B cell (primary cell): ENCODE measurements around the gene BCL2L15. TPM values are rescaled to one million over a fixed set of nuclear protein-coding genes. Genes with fewer than 3 reads are reported as not detected.
A peak's percentile ranks its signal among the peaks of the same experiment; 100 is the strongest.

Source experiments
- ATAC-seq: fragments of 200-7000 bp; cut with Tn5 transposase; one replicate; pipeline ENCODE4 v1.10.0; 2021; ENCODE audit warnings: low read depth, mild to moderate bottlenecking, moderate number of reproducible peaks, moderate library complexity
- CTCF ChIA-PET: fragments of 350-600 bp; sonication (Branson Sonifier 250); formaldehyde crosslinking; loops from one replicate; lab custom pipeline; 2021; ENCODE audit warnings: antibody characterized with exemption, inconsistent platforms; lab: Charles Lee
- POLR2A ChIA-PET: fragments of 350-600 bp; sonication (Branson Sonifier 250); formaldehyde crosslinking; loops from one replicate; lab custom pipeline; 2021; ENCODE audit warnings: antibody characterized with exemption; lab: Charles Lee
- DNase-seq: peaks from one replicate; pipeline ENCODE4 v3.0.0; 2013
- H2AFZ ChIP-seq: 2 replicates; pipeline ENCODE4 v1.6.1; 2012; ENCODE audit warnings: mild to moderate bottlenecking, low read depth, low read length; ENCODE audit not compliant: insufficient read depth, poor library complexity, severe bottlenecking
- H3K27ac ChIP-seq, 2 donors: 1 replicate in 1 of 2; 2 replicates in 1 of 2; pipeline ENCODE4 v1.5.1; 2012 to 2013; ENCODE audit warnings: low read length in 2 of 2, mild to moderate bottlenecking in 2 of 2, moderate library complexity in 1 of 2
- H3K27me3 ChIP-seq, 4 experiments: fragments of 200-600 bp in 1 of 4; sonication (generic) in 1 of 4; replicated peaks in 1 of 4; 1 replicate in 2 of 4; 2 replicates in 2 of 4; pipeline versions ENCODE4 v1.6.1 to v1.7.0; 2013 to 2016; ENCODE audit warnings: low read length in 3 of 4, mild to moderate bottlenecking in 2 of 4, mixed read lengths in 1 of 4, moderate library complexity in 1 of 4; ENCODE audit not compliant: insufficient read depth in 4 of 4, control insufficient read depth in 3 of 4; ENCODE audit errors: control extremely low read depth in 1 of 4
- H3K36me3 ChIP-seq, 2 experiments: replicated peaks in 1 of 2; 1 replicate in 1 of 2; 2 replicates in 1 of 2; pipeline versions ENCODE4 v1.6.1 to v1.7.1; 2013; ENCODE audit warnings: low read length in 1 of 2; ENCODE audit not compliant: insufficient read depth in 2 of 2, control insufficient read depth in 1 of 2; ENCODE audit errors: control extremely low read depth in 1 of 2, extremely low read depth in 1 of 2
- H3K4me1 ChIP-seq, 2 donors: fragments of 200-600 bp in 1 of 2; sonication (generic) in 1 of 2; 1 replicate in 1 of 2; 2 replicates in 1 of 2; pipeline versions ENCODE4 v1.5.1 to v1.6.1; 2013 to 2017; ENCODE audit warnings: low read length in 2 of 2; ENCODE audit not compliant: control insufficient read depth in 2 of 2, insufficient read depth in 2 of 2
- H3K4me2 ChIP-seq: replicated peaks from 2 replicates; pipeline ENCODE3; 2012; ENCODE audit warnings: mild to moderate bottlenecking, low read depth, low read length; ENCODE audit not compliant: poor library complexity, severe bottlenecking
- H3K4me3 ChIP-seq, 5 experiments: fragments of 200-600 bp in 1 of 5; sonication (generic) in 1 of 5; 1 replicate in 3 of 5; 2 replicates in 2 of 5; pipeline versions ENCODE4 v1.5.1 to v1.7.0; 2011 to 2016; ENCODE audit warnings: low read length in 4 of 5, mild to moderate bottlenecking in 4 of 5, low read depth in 2 of 5, control low read depth in 1 of 5, moderate library complexity in 1 of 5; ENCODE audit not compliant: insufficient read depth in 1 of 5; ENCODE audit errors: control extremely low read depth in 1 of 5, extremely low read depth in 1 of 5
- H3K79me2 ChIP-seq: fragments of 200-600 bp; sonication (generic); one replicate; pipeline ENCODE4 v1.6.0; 2016; ENCODE audit warnings: low read length; ENCODE audit not compliant: control insufficient read depth, insufficient read depth
- H3K9ac ChIP-seq: fragments of 200-600 bp; sonication (generic); 2 replicates; pipeline ENCODE4 v1.6.1; 2017; ENCODE audit warnings: mild to moderate bottlenecking, low read length, moderate library complexity
- H3K9me3 ChIP-seq, 3 donors: one replicate each; pipeline versions ENCODE4 v1.6.1 to v1.7.1; 2013; ENCODE audit warnings: low read length in 2 of 3; ENCODE audit not compliant: control insufficient read depth in 2 of 3, insufficient read depth in 1 of 3; ENCODE audit errors: control extremely low read depth in 1 of 3
- H4K20me1 ChIP-seq: 2 replicates; pipeline ENCODE4 v1.6.0; 2012; ENCODE audit warnings: mild to moderate bottlenecking, low read length; ENCODE audit not compliant: insufficient read depth, control insufficient read depth, poor library complexity, severe bottlenecking
- H3K27ac Mint-ChIP-seq: one replicate; pipeline ENCODE4 v1.8.0; 2021; ENCODE audit warnings: mixed read lengths
- H3K27me3 Mint-ChIP-seq: one replicate; pipeline ENCODE4 v1.8.0; 2021; ENCODE audit warnings: mixed read lengths
- H3K4me1 Mint-ChIP-seq: one replicate; pipeline ENCODE4 v1.8.0; 2021; ENCODE audit warnings: mixed read lengths
- H3K4me3 Mint-ChIP-seq: one replicate; pipeline ENCODE4 v1.8.0; 2021; ENCODE audit warnings: mixed read lengths
- H3K9me3 Mint-ChIP-seq: one replicate; pipeline ENCODE4 v1.8.0; 2022; ENCODE audit warnings: mixed read lengths; ENCODE audit not compliant: insufficient read depth
- CTCF ChIP-seq: fragments of 200-600 bp; IDR thresholded peaks from one replicate; pipeline ENCODE4 v1.8.0; 2022; ENCODE audit warnings: antibody characterized with exemption, mild to moderate bottlenecking
- EZH2 ChIP-seq: IDR thresholded peaks from 2 replicates; pipeline ENCODE4 v1.6.1; 2012; ENCODE audit warnings: borderline replicate concordance, low read depth, mild to moderate bottlenecking, moderate library complexity, low read length; ENCODE audit not compliant: insufficient read depth, poor library complexity, severe bottlenecking
- WGBS: methylation state at CpG from one replicate; pipeline ENCODE4 v1.1.5; 2013; ENCODE audit warnings: missing lambda C conversion rate; ENCODE audit not compliant: insufficient coverage; 5-methylcytosine and 5-hydroxymethylcytosine counted together
- intact Hi-C: fragments of 100-400 bp; cut with micrococcal nuclease; formaldehyde crosslinking; loops from one replicate; pipeline ENCODE4 v1.10.0; 2022
- polyA plus RNA-seq: library from polyadenylated mRNA; depleted of rRNA; stranded (reverse); fragments of >200 nt; gene quantifications from 2 replicates; pipeline ENCODE4 v1.2.3, GENCODE V29; 2012
- total RNA-seq, 2 donors: library from RNA; stranded (reverse); fragments of 120-200 nt in 1 of 2; gene quantifications; 1 replicate in 1 of 2; 2 replicates in 1 of 2; pipeline versions ENCODE4 v1.2.3 to v1.2.4, GENCODE V29; 2013 to 2022

BCL2L15 gene
- total and polyA plus RNA-seq, 2 donors (not counting 1 experiment from before 2014, with no cell fraction given): 0.63 to 1.6 TPM

- peaks cover 67% of the 10 kb centered on the region for H3K4me1 Mint-ChIP-seq
- ChIA-PET CTCF (interaction anchor here (1.5 to 1.8 kb wide), 3 partner anchors 10 to 35 kb away, joined by 3 to 12 read pairs (median 11); no protein-coding TSS in a partner anchor), POLR2A (interaction anchor here (1.0 kb wide), 1 partner anchor 58 kb away, joined by 3 read pairs; the partner anchor contains the start of gene HIPK1)
- peaks cover 50 to 52% of the 10 kb centered on the region in 2 donors for H3K4me1 ChIP-seq
- intact Hi-C loops: loop anchor here (1.0 kb wide), 5 partner anchors 11 to 59 kb away; partner anchors contain the start of genes DCLRE1B, HIPK1 and RSBN1
- H3K79me2 ChIP-seq: peaks cover 55% of the 10 kb centered on the region
- H3K9me3 Mint-ChIP-seq: no peaks in the 10 kb centered on the region
- TF ChIP-seq EZH2 (no peak), CTCF (no peak)
- peak overlapping the region; percentile 75 for H3K4me2 ChIP-seq
- DNase-seq: peak; percentile 8
- no peak overlapping the region for H2AFZ ChIP-seq
- ATAC-seq: no peak
- no peaks in the 10 kb centered on the region for H3K27me3 ChIP-seq
- peak overlapping the region; percentile 82 for H3K27ac Mint-ChIP-seq
- 50% methylated on average over 1 of the region's 3 CpGs for WGBS
- H3K9me3 ChIP-seq: no peaks in the 10 kb centered on the region
- no peaks in the 10 kb centered on the region for H4K20me1 ChIP-seq
- H3K4me3 Mint-ChIP-seq: peak overlapping the region; percentile 92
- H3K27me3 Mint-ChIP-seq: no peaks in the 10 kb centered on the region
- peak overlapping the region; percentile 52 to 72 (median 66) for H3K4me3 ChIP-seq
- no peaks in the 10 kb centered on the region for H3K36me3 ChIP-seq
- H3K27ac ChIP-seq: peak overlapping the region; percentile 84 to 91
- H3K9ac ChIP-seq: peak overlapping the region; percentile 70
Measured at GRCh38 chr1:113870778-113871177, 16.6 kb downstream of the BCL2L15 start.

- peaks cover 75% of the 10 kb centered on the region for H3K79me2 ChIP-seq
- H2AFZ ChIP-seq: no peak overlapping the region
- peak overlapping the region in 1 of 2 donors; percentile 1 for H3K27ac ChIP-seq
- no peaks in the 10 kb centered on the region for H3K9me3 ChIP-seq
- H3K4me2 ChIP-seq: peak overlapping the region; percentile 4
- no peak overlapping the region for H3K9ac ChIP-seq
- Mint-ChIP-seq H3K4me1 (peaks cover 55% of the 10 kb centered on the region), H3K27me3 (no peaks in the 10 kb centered on the region), H3K27ac (peak overlapping the region; percentile 77), H3K9me3 (no peaks in the 10 kb centered on the region), H3K4me3 (peak overlapping the region; percentile 57)
- ChIA-PET CTCF (interaction anchor here (0.9 to 2.1 kb wide), 3 partner anchors 20 to 37 kb away, joined by 3 to 8 read pairs (median 7); partner anchors contain the start of genes AP4B1 and DCLRE1B), POLR2A (interaction anchor here (1.4 kb wide), 1 partner anchor 9 kb away, joined by 10 read pairs; no protein-coding TSS in a partner anchor)
- H3K27me3 ChIP-seq: no peaks in the 10 kb centered on the region
- H3K36me3 ChIP-seq: peaks cover 0 to 5% of the 10 kb centered on the region in 2 experiments
- no peaks in the 10 kb centered on the region for H4K20me1 ChIP-seq
- TF ChIP-seq CTCF (no peak), EZH2 (no peak)
- WGBS: 100% methylated on average over 3 of the region's 4 CpGs
- no peak for DNase-seq
- ATAC-seq: no peak
- intact Hi-C loops: no loop called here
- H3K4me1 ChIP-seq: peaks cover 43 to 44% of the 10 kb centered on the region in 2 donors
- no peak overlapping the region for H3K4me3 ChIP-seq
Measured at GRCh38 chr1:113868387-113869083, 18.8 kb downstream of the BCL2L15 start.
